ENCODE results near the gene RASIP1. TPM values are rescaled to one million over a fixed set of nuclear protein-coding genes. Genes with fewer than 3 reads are reported as not detected.

The RASIP1 gene
- polyA plus RNA-seq, 2 of the 4 experiments (the other 2 are of a cell fraction) = 0.36 to 0.40 TPM

DNA sequence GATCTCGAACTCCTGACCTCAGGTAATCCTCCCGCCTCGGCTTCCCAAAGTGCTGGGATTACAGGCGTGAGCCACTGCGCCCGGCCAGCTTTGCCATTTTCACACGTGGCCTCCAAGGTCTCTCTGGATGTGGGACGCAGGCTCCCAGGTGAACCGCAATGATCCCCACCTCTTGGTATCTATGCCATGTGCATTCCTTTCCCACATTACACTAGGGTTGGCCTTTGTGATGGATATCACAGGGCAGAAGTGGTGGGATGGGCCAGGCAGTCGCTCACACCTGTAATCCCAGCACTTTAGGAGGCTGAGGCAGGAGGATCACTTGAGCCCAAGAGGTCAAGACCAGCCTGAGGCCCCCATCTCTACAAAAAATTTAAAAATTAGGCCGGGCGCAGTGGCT lies 37.3 kb upstream of the RASIP1 start:
- Histone ChIP-seq H3K4me2 (no peak overlapping the region), H3K4me3 (no peak overlapping the region), H3K4me1 (peaks cover 10% of the 10 kb centered on the region), H3K9me3 (no peaks in the 10 kb centered on the region), H3K27ac (no peak overlapping the region)
- TF ChIP-seq JUN (IDR thresholded peaks at IDR 0.05) (no peak), HOXB5 (CRISPR knock-in tag; IDR thresholded peaks at IDR 0.05) (no peak), RAD21 (conservative IDR thresholded peaks at IDR 0.05 in 1 of 2, IDR thresholded peaks at IDR 0.05 in 1 of 2) (no peak), KDM5A (IDR thresholded peaks at IDR 0.05) (no peak), POLR2A (IDR thresholded peaks at IDR 0.05; ENCODE audit: low read length) (no peak)
- TF ChIP-seq, protein P1, sequence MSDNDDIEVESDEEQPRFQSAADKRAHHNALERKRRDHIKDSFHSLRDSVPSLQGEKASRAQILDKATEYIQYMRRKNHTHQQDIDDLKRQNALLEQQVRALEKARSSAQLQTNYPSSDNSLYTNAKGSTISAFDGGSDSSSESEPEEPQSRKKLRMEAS (IDR thresholded peaks at IDR 0.05) = no peak
- ChIA-PET POLR2A (no interaction called here), CTCF (interaction anchor here (0.5 to 3.7 kb wide), 5 partner anchors 10 to 193 kb away, joined by 3 to 35 read pairs (median 4); partner anchors contain the start of gene HSD17B14)
- no peak for FAIRE-seq
- 81% methylated on average over 12 of the region's 12 CpGs for WGBS (ENCODE audit: missing lambda C conversion rate)
- no peak for ATAC-seq
- DNase-seq (ENCODE audit: low read depth in 1 of 2, low spot score in 1 of 2) = no peak

DNA sequence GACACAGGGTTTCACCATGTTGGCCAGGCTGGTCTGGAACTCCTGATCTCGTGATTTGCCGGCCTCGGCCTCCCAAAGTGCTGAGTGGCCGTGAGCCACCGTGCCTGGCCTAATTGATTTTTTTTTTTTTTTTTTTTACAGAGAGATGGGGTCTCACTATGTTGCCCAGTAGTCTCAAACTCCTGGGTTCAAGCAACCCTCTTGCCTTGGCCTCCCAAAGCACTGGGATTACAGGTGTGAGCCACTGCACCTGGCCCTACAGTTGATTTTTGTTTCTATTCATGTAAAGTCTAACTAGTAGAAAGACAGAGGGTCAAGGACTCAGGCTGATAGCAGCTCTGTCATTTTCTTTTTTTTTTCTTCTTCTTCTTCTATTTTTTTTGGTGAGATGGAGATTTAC lies 36.7 kb upstream of the RASIP1 start:
- H3K9me3 ChIP-seq = no peaks in the 10 kb centered on the region
- ChIA-PET POLR2A (no interaction called here), CTCF (interaction anchor here (0.5 to 3.7 kb wide), 7 partner anchors 9 to 193 kb away, joined by 3 to 35 read pairs (median 4); partner anchors contain the start of gene HSD17B14)
- ATAC-seq = no peak
- TF ChIP-seq GATA3 (IDR thresholded peaks at IDR 0.05; ENCODE audit: borderline replicate concordance) = no peak
- no peak for TF ChIP-seq SREBF2 (IDR thresholded peaks at IDR 0.05)
- TF ChIP-seq FOXS1 (CRISPR knock-in tag; IDR thresholded peaks at IDR 0.05) = no peak
- no peak for TF ChIP-seq RCOR1 (IDR thresholded peaks at IDR 0.05; ENCODE audit: low read depth, low read length)
- DNase-seq (ENCODE audit: low read depth in 1 of 2, low spot score in 1 of 2) = no peak
- no peak for FAIRE-seq
- WGBS (ENCODE audit: missing lambda C conversion rate) = 93% methylated on average over 5 of the region's 5 CpGs
- no peak overlapping the region for H3K27ac ChIP-seq
- H3K4me1 ChIP-seq = peaks cover 10% of the 10 kb centered on the region
- no peak overlapping the region for H3K4me2 ChIP-seq
- H3K4me3 ChIP-seq = no peak overlapping the region

DNA sequence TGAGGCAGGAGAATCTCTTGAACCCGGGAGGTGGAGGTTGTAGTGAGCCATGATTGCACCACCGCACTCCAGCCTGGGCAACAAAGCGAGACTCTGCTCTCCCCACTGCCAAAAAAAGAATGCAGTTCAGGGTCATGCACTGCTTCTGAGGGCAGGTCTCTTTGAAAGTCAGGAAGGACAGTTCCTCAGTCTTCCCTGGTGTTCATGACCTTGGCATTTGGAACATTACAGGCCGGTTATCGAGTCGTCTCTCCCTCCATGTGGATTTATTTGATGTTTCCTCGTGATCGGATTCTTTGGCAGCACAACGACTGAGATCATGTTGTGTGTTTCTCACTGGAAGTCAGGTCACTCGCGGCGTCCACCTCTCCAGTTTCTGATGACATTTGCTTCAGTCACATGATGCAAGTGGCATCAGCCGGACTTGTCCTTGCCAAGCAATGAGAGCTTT lies 32.1 kb upstream of the RASIP1 start:
- ATAC-seq (no peak), DNase-seq (ENCODE audit: low read depth in 1 of 2, low spot score in 1 of 2) (no peak), FAIRE-seq (no peak)
- 71% methylated on average over 13 of the region's 13 CpGs for WGBS (ENCODE audit: missing lambda C conversion rate)
- TF ChIP-seq HEYL (CRISPR knock-in tag; IDR thresholded peaks at IDR 0.05) (no peak), ZC3H11A (IDR thresholded peaks at IDR 0.05) (no peak), EHMT2 (IDR thresholded peaks at IDR 0.05; ENCODE audit: low read depth) (no peak), RAD21 (conservative IDR thresholded peaks at IDR 0.05 in 1 of 2, IDR thresholded peaks at IDR 0.05 in 1 of 2) (no peak)
- TF ChIP-seq, protein P2, sequence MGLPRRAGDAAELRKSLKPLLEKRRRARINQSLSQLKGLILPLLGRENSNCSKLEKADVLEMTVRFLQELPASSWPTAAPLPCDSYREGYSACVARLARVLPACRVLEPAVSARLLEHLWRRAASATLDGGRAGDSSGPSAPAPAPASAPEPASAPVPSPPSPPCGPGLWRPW (IDR thresholded peaks at IDR 0.05) = no peak
- no peak overlapping the region for H3K27ac ChIP-seq
- no peak overlapping the region for H3K4me2 ChIP-seq
- POLR2A ChIA-PET = no interaction called here
- H3K9me3 ChIP-seq = no peaks in the 10 kb centered on the region
- 0 out of 3 replicates have a peak, but pooled peaks cover 4% of the 10 kb centered on the region for H3K4me1 ChIP-seq
- CTCF ChIA-PET = interaction anchor here (1.5 to 4.5 kb wide), 3 partner anchors 16 to 71 kb away, joined by 5 to 23 read pairs (median 8); no protein-coding TSS in a partner anchor
- no peak overlapping the region for H3K4me3 ChIP-seq

DNA sequence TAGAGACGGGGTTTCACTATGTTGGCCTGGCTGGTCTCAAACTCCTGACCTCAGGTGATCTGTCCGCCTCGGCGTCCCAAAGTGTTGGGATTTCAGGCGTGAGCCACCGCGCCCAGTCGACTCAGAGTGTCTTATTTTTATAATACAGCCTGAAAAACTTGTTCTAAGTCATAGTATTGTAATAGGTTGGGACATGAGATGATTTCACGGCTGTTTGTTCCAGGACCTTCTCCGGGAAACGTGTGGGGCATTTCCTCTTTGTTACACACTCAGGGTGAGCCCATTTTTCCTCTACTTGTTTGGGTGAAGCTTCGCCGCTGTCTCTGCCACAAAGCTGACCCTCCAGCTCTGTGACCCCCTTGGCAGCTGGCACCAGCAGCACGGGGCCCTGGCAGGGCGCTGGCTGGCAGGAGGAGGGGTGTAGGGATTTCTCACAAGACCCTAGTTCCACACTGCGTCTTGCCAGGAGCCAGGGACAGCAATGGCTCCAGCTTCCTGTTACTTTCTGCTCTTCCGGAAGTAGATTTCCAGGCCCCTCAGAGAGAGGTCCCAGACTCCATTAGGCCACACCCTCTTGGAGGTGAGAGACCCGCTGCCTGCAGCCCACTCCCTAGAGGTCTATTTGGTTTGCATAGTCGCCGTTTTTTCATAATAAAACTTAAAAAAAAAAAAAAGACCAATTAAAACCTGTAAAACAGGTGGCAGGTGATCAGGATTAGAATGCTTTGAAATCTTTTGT lies 30.5 kb upstream of the RASIP1 start:
- ATAC-seq = no peak
- Histone ChIP-seq H3K9me3 (no peaks in the 10 kb centered on the region), H3K4me3 (no peak overlapping the region), H3K4me1 (0 out of 3 replicates have a peak, but pooled peaks cover 4% of the 10 kb centered on the region), H3K27ac (no peak overlapping the region), H3K4me2 (no peak overlapping the region)
- POLR2A ChIA-PET = no interaction called here
- no peak for TF ChIP-seq HOXA7 (CRISPR knock-in tag; IDR thresholded peaks at IDR 0.05)
- TF ChIP-seq, protein P3, sequence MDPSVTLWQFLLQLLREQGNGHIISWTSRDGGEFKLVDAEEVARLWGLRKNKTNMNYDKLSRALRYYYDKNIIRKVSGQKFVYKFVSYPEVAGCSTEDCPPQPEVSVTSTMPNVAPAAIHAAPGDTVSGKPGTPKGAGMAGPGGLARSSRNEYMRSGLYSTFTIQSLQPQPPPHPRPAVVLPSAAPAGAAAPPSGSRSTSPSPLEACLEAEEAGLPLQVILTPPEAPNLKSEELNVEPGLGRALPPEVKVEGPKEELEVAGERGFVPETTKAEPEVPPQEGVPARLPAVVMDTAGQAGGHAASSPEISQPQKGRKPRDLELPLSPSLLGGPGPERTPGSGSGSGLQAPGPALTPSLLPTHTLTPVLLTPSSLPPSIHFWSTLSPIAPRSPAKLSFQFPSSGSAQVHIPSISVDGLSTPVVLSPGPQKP (IDR thresholded peaks at IDR 0.05; ENCODE audit: low read depth, low read length) = no peak
- no peak for TF ChIP-seq TFCP2L1 (CRISPR knock-in tag; IDR thresholded peaks at IDR 0.05)
- TF ChIP-seq CHD2 (IDR thresholded peaks at IDR 0.05; ENCODE audit: low read length, partially characterized antibody) = no peak
- TF ChIP-seq, protein P4, sequence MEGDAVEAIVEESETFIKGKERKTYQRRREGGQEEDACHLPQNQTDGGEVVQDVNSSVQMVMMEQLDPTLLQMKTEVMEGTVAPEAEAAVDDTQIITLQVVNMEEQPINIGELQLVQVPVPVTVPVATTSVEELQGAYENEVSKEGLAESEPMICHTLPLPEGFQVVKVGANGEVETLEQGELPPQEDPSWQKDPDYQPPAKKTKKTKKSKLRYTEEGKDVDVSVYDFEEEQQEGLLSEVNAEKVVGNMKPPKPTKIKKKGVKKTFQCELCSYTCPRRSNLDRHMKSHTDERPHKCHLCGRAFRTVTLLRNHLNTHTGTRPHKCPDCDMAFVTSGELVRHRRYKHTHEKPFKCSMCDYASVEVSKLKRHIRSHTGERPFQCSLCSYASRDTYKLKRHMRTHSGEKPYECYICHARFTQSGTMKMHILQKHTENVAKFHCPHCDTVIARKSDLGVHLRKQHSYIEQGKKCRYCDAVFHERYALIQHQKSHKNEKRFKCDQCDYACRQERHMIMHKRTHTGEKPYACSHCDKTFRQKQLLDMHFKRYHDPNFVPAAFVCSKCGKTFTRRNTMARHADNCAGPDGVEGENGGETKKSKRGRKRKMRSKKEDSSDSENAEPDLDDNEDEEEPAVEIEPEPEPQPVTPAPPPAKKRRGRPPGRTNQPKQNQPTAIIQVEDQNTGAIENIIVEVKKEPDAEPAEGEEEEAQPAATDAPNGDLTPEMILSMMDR (IDR thresholded peaks at IDR 0.05) = no peak
- DNase-seq (ENCODE audit: low read depth in 1 of 2, low spot score in 1 of 2) = no peak
- CTCF ChIA-PET = interaction anchor here (1.0 to 2.5 kb wide), 7 partner anchors 9 to 125 kb away, joined by 5 to 13 read pairs (median 7); partner anchors contain the start of gene CA11
- WGBS (ENCODE audit: missing lambda C conversion rate) = 74% methylated on average over 20 of the region's 20 CpGs
- FAIRE-seq = no peak
